HepG2 (cell line): Measurements from ENCODE around the gene ENG. TPM values are rescaled to one million over a fixed set of nuclear protein-coding genes. Genes with fewer than 3 reads are reported as not detected.

Experiments used
- AKAP8 ChIP-seq: sonication (generic); formaldehyde crosslinking; IDR thresholded peaks from 2 replicates; pipeline ENCODE4 v1.5.1; 2020; ENCODE audit warnings: mild to moderate bottlenecking, missing genetic modification reagents
- BCL6 ChIP-seq: IDR thresholded peaks from 2 replicates; pipeline ENCODE4 v1.6.1; 2016; ENCODE audit warnings: missing genetic modification reagents, missing compliant biosample characterization
- CBX5 ChIP-seq: sonication (generic); formaldehyde crosslinking; IDR thresholded peaks from 2 replicates; pipeline ENCODE4 v1.4.0; 2020; ENCODE audit warnings: missing genetic modification reagents, borderline replicate concordance
- ELF3 ChIP-seq: IDR thresholded peaks from 2 replicates; pipeline ENCODE4 v1.6.1; 2016; ENCODE audit warnings: missing genetic modification reagents, missing compliant biosample characterization
- ERF ChIP-seq: IDR thresholded peaks from 2 replicates; pipeline ENCODE4 v1.6.1; 2018; ENCODE audit warnings: missing biosample characterization, missing genetic modification reagents
- GPN1 ChIP-seq: sonication (generic); formaldehyde crosslinking; IDR thresholded peaks from 2 replicates; pipeline ENCODE4 v1.5.1; 2020; ENCODE audit warnings: missing genetic modification reagents, borderline replicate concordance
- HMGXB4 ChIP-seq, 2 experiments: sonication (generic) in 1 of 2; formaldehyde crosslinking in 1 of 2; IDR thresholded peaks; 2 replicates each; pipeline versions ENCODE4 v1.4.0 to v1.6.1; 2018 to 2020; ENCODE audit warnings: missing genetic modification reagents in 2 of 2, borderline replicate concordance in 1 of 2, low read depth in 1 of 2, mild to moderate bottlenecking in 1 of 2, missing biosample characterization in 1 of 2
- HOXA3 ChIP-seq: sonication (generic); formaldehyde crosslinking; IDR thresholded peaks from 2 replicates; pipeline ENCODE4 v1.5.0; 2020; ENCODE audit warnings: missing genetic modification reagents
- HOXD1 ChIP-seq: sonication (generic); formaldehyde crosslinking; IDR thresholded peaks from 2 replicates; pipeline ENCODE4 v1.5.0; 2020; ENCODE audit warnings: missing genetic modification reagents
- MAZ ChIP-seq, 2 experiments: sonication (generic) in 1 of 2; formaldehyde crosslinking in 1 of 2; IDR thresholded peaks; 2 replicates each; pipeline versions ENCODE4 v1.5.0 to v1.6.1; 2012 to 2020; ENCODE audit warnings: low read depth in 2 of 2, mild to moderate bottlenecking in 2 of 2, borderline replicate concordance in 1 of 2, improper control_type of control experiment in 1 of 2, low read length in 1 of 2, missing genetic modification reagents in 1 of 2, moderate library complexity in 1 of 2
- MXI1 ChIP-seq: IDR thresholded peaks from 3 replicates; pipeline ENCODE4 v1.6.1; 2012; ENCODE audit warnings: low read depth, low read length, inconsistent platforms, borderline replicate concordance
- MYPOP ChIP-seq: sonication (generic); formaldehyde crosslinking; IDR thresholded peaks from 2 replicates; pipeline ENCODE4 v1.8.1; 2023; ENCODE audit warnings: mild to moderate bottlenecking, moderate library complexity, missing genetic modification reagents
- MZF1 ChIP-seq: sonication (generic); formaldehyde crosslinking; IDR thresholded peaks from 2 replicates; pipeline ENCODE4 v1.8.1; 2023; ENCODE audit warnings: mild to moderate bottlenecking, missing genetic modification reagents, borderline replicate concordance
- PHF5A ChIP-seq: IDR thresholded peaks from one replicate; pipeline ENCODE4 v1.6.1; 2018; ENCODE audit warnings: low read depth, missing genetic modification reagents; ENCODE audit not compliant: unreplicated experiment
- REPIN1 ChIP-seq: sonication (generic); formaldehyde crosslinking; IDR thresholded peaks from 2 replicates; pipeline ENCODE4 v1.8.0; 2022; ENCODE audit warnings: missing genetic modification reagents, low read depth, mild to moderate bottlenecking, borderline replicate concordance
- RFXANK ChIP-seq: IDR thresholded peaks from 2 replicates; pipeline ENCODE4 v1.6.1; 2016
- RFXAP ChIP-seq: sonication (generic); formaldehyde crosslinking; IDR thresholded peaks from 2 replicates; pipeline ENCODE4 v1.4.0; 2020; ENCODE audit warnings: missing genetic modification reagents, borderline replicate concordance
- SKI ChIP-seq: fragments of 450-650 bp; IDR thresholded peaks from one replicate; pipeline ENCODE4 v1.6.1; 2018; ENCODE audit warnings: mild to moderate bottlenecking; ENCODE audit not compliant: partially characterized antibody
- SP1 ChIP-seq, 2 experiments: fragments of 450-650 bp in 1 of 2; sonication (generic) in 1 of 2; formaldehyde crosslinking in 1 of 2; IDR thresholded peaks; 2 replicates each; pipeline versions ENCODE4 v1.4.0 to v1.6.1; 2016 to 2020; ENCODE audit warnings: missing genetic modification reagents in 1 of 2
- TARDBP ChIP-seq: sonication (generic); formaldehyde crosslinking; IDR thresholded peaks from 2 replicates; pipeline ENCODE4 v1.8.0; 2022; ENCODE audit warnings: mild to moderate bottlenecking, missing genetic modification reagents
- ZFP37 ChIP-seq: sonication (generic); formaldehyde crosslinking; IDR thresholded peaks from 2 replicates; pipeline ENCODE4 v1.4.0; 2020; ENCODE audit warnings: missing genetic modification reagents, borderline replicate concordance
- ZMYM2 ChIP-seq: sonication (generic); formaldehyde crosslinking; IDR thresholded peaks from 2 replicates; pipeline ENCODE4 v1.8.0; 2022; ENCODE audit warnings: mild to moderate bottlenecking, missing genetic modification reagents
- ZNF256 ChIP-seq: sonication (generic); formaldehyde crosslinking; conservative IDR thresholded peaks from 2 replicates; pipeline ENCODE4 v1.4.0; 2020; ENCODE audit warnings: missing genetic modification reagents
- ZNF607 ChIP-seq: sonication (generic); formaldehyde crosslinking; IDR thresholded peaks from 2 replicates; pipeline ENCODE4 v1.5.1; 2020; ENCODE audit warnings: missing genetic modification reagents, mild to moderate bottlenecking, borderline replicate concordance
- ZSCAN12 ChIP-seq: sonication (generic); formaldehyde crosslinking; IDR thresholded peaks from 2 replicates; pipeline ENCODE4 v1.9.0; 2021; ENCODE audit warnings: mild to moderate bottlenecking, missing genetic modification reagents
- polyA plus RNA-seq, 8 experiments: library from polyadenylated mRNA; depleted of rRNA in 3 of 8; stranded (reverse) in 7 of 8; unstranded in 1 of 8; fragments of >200 nt; fragmentation: Illumina TruSeq in 4 of 8; extraction: Trizol in 4 of 8; gene quantifications; 2 replicates each; pipeline versions ENCODE4 v1.2.1 to v1.2.3, GENCODE V29; 2011 to 2016; ENCODE audit warnings: low read depth in 4 of 8, missing spikeins in 1 of 8, mixed read lengths in 1 of 8; ENCODE audit not compliant: insufficient read depth in 1 of 8
- total RNA-seq, 5 experiments: library from RNA; depleted of rRNA; stranded (reverse); fragments of >200 nt; fragmentation: Illumina TruSeq; extraction: Trizol; gene quantifications; 2 replicates each; pipeline ENCODE4 v1.2.3, GENCODE V29; 2016; ENCODE audit warnings: low read depth in 1 of 5
- TF ChIP-seq, protein P1 (sequence below): IDR thresholded peaks from 2 replicates; pipeline ENCODE4 v1.6.1; 2016; ENCODE audit warnings: low read depth, borderline replicate concordance

ENG gene
- total and polyA plus RNA-seq, 2 of the 13 experiments (the other 11 are each of a cell fraction or from before 2014, with no cell fraction given): 0.02 to 1.1 TPM

GRCh38 chr9:127903557-127904475 lies 49.4 kb upstream of the ENG start (continued):
- no peak for TF ChIP-seq SP1 (IDR thresholded peaks at IDR 0.05)
- TF ChIP-seq SP1 (CRISPR knock-in tag; IDR thresholded peaks at IDR 0.05): peak; percentile 44; the same call in 1 of the 2 replicates
- peak; percentile 78 for TF ChIP-seq TARDBP
- TF ChIP-seq BCL6: peak; percentile 90
- 0 out of 2 replicates have a peak, but pooled peaks have one; percentile 27 for TF ChIP-seq ZNF607 (CRISPR knock-in tag)
- TF ChIP-seq HOXD1: peak; percentile 88
- no peak for TF ChIP-seq GPN1 (CRISPR knock-in tag)
- TF ChIP-seq MYPOP (CRISPR knock-in tag): peak; percentile 86
- TF ChIP-seq PHF5A (CRISPR knock-in tag): peak; percentile 68
- peak; percentile 62; the same call in 1 of the 3 replicates for TF ChIP-seq MXI1
- peak; percentile 78; the same call in 1 of the 2 replicates for TF ChIP-seq MAZ (IDR thresholded peaks at IDR 0.05; ENCODE audit: borderline replicate concordance, low read depth, low read length)
- no peak; the same call in 1 of the 2 replicates for TF ChIP-seq MAZ (CRISPR knock-in tag; IDR thresholded peaks at IDR 0.05; ENCODE audit: low read depth)
- TF ChIP-seq REPIN1 (CRISPR knock-in tag): peak; percentile 53; the same call in 1 of the 2 replicates
- 0 out of 2 replicates have a peak, but pooled peaks have one; percentile 26 for TF ChIP-seq MZF1 (CRISPR knock-in tag)
- TF ChIP-seq, protein P1, sequence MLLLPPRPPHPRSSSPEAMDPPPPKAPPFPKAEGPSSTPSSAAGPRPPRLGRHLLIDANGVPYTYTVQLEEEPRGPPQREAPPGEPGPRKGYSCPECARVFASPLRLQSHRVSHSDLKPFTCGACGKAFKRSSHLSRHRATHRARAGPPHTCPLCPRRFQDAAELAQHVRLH (CRISPR knock-in tag): peak; percentile 85; the same call in 1 of the 2 replicates
- TF ChIP-seq ELF3: peak; percentile 74
- TF ChIP-seq HMGXB4 (CRISPR knock-in tag; IDR thresholded peaks at IDR 0.05; ENCODE audit: borderline replicate concordance in 1 of 2, low read depth in 1 of 2): peak in 1 of 2 experiments; percentile 81; a peak in 2 of 4 replicates
- no peak for TF ChIP-seq ZMYM2
- peak; percentile 96 for TF ChIP-seq SKI
- TF ChIP-seq ZSCAN12: no peak
- TF ChIP-seq ZNF256 (CRISPR knock-in tag): peak; percentile 73
- TF ChIP-seq RFXANK (CRISPR knock-in tag): no peak
- peak; percentile 87; the same call in 1 of the 2 replicates for TF ChIP-seq ZFP37
- TF ChIP-seq RFXAP (CRISPR knock-in tag): peak; percentile 34; the same call in 1 of the 2 replicates
- peak; percentile 86; the same call in 1 of the 2 replicates for TF ChIP-seq CBX5 (CRISPR knock-in tag)
- TF ChIP-seq ERF (CRISPR knock-in tag): peak; percentile 72; the same call in 1 of the 2 replicates
- peak; percentile 81 for TF ChIP-seq HOXA3 (CRISPR knock-in tag)
- 0 out of 2 replicates have a peak, but pooled peaks have one; percentile 77 for TF ChIP-seq AKAP8 (CRISPR knock-in tag)
